HS-27A (cell line): ENCODE results near the gene TMPRSS4.
"Not testable (repeated sequence)": the region's sequence is repeated elsewhere in the genome, so short reads cannot be mapped to it uniquely, and the experiment has no call there.

Experiments
- DNase-seq: peaks from one replicate; pipeline ENCODE4 v3.0.0-alpha.2; 2012; ENCODE audit warnings: low read depth, missing footprints

TMPRSS4 gene

GRCh38 chr11:118056806-118057205, 20.1 kb upstream of the TMPRSS4 start:
- DNase-seq = no peak

GRCh38 chr11:118057251-118058145, 19.4 kb upstream of the TMPRSS4 start:
- no peak for DNase-seq

GRCh38 chr11:118058311-118059245, 18.3 kb upstream of the TMPRSS4 start:
- DNase-seq = no peak

DNA sequence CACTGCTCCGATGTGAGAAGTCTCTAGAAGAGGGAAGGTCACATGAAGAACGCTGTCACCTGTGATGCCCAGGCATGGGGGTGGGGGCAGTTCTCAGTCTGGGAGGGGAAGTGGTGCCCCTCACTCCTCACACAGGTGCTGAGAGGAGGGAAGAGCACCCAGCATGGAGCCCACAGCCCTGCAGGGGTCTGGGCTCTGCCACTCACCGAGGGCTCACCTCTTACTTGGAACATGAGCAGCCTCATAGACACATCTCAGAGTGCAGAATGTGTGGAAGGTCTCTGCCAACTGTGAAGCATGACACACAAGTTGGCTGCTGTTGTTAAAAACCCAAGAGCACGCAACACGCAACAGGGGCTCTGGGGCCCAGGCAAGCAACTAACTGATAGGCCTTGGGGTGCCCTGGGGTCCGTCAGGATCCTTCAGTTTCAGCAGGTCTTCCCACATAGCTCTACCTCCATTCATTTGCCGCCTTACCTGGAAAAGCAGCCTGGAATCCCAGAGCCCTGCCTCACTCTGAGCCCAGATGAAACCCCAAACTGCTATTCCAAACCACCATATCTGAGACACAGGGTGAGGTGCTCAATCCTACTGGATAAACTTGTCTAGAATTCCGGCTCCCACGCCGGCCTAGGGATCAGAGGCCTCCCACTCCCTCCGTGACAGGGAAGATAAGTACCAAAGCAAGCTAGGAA, 17.5 kb upstream of the TMPRSS4 start:
- DNase-seq = no peak

- no peak for DNase-seq
These were observed 16.7 kb upstream of the TMPRSS4 start for GRCh38 chr11:118060081-118060661.

GRCh38 chr11:118060869-118061268, 16.0 kb upstream of the TMPRSS4 start:
- no peak for DNase-seq

GRCh38 chr11:118061586-118062125, 15.2 kb upstream of the TMPRSS4 start:
- DNase-seq = no peak

GRCh38 chr11:118062181-118062580, 14.7 kb upstream of the TMPRSS4 start:
- DNase-seq = not testable (repeated sequence)

GRCh38 chr11:118062631-118063030, 14.2 kb upstream of the TMPRSS4 start:
- not testable (repeated sequence) for DNase-seq

GRCh38 chr11:118064956-118065355, 11.9 kb upstream of the TMPRSS4 start:
- DNase-seq = no peak

DNA sequence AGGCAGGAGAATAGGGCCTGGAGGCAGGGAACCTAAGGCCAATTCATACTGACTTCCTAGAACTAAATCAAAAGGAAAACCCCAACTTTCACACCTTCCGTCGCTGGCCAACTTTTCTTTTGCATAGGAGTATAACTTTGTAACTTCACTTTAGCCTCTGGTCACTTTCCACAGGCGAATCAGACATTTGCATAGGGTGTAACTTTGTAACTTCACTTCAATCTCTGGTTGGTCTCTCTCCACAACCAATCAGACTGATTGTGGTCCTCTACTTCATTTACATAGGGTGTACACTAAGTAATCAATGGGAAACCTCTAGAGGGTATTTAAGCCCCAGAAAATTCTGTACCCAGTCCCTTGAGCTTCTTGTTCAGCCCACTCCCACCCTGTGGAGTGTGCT, 11.5 kb upstream of the TMPRSS4 start:
- no peak for DNase-seq

- DNase-seq = no peak
These were observed 9.9 kb upstream of the TMPRSS4 start for GRCh38 chr11:118067006-118067405.

DNA sequence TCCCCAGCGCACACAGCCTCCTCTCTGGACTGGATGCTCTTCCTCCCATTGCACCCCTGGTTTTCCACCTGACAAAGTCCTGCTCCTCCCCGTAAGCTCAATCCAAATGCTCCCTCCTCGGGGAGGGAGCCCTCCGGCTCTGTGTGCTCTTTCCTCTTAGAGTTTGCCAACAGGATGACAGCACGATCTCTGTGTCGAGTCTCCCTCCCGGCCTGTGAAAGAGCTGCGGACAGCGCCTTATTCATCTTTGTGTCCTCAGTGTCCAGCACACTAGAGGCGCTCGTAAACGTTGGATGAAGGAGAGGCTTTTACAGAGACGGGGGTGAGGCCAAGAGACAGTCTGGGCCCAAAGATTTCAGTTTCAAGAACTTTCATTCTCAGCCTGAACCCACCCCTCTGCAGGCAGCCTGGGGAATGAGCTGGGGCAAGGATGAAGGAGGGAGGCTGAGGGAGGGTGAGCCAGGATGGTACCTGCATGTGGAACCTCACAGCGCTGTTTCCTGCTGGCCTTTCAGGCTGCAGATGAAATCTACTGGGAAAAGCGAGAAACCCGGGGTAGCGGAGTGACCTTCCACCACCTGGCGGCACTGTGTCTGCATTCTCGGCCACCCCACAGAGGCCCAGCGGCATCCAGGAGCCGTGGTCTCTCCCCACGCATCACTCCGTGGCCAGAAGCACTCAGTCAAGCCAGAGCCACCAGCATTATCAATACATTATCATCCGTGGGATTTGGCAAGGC, 8.5 kb upstream of the TMPRSS4 start:
- no peak for DNase-seq

- DNase-seq = no peak
These were observed 7.8 kb upstream of the TMPRSS4 start for GRCh38 chr11:118068945-118069612.

DNA sequence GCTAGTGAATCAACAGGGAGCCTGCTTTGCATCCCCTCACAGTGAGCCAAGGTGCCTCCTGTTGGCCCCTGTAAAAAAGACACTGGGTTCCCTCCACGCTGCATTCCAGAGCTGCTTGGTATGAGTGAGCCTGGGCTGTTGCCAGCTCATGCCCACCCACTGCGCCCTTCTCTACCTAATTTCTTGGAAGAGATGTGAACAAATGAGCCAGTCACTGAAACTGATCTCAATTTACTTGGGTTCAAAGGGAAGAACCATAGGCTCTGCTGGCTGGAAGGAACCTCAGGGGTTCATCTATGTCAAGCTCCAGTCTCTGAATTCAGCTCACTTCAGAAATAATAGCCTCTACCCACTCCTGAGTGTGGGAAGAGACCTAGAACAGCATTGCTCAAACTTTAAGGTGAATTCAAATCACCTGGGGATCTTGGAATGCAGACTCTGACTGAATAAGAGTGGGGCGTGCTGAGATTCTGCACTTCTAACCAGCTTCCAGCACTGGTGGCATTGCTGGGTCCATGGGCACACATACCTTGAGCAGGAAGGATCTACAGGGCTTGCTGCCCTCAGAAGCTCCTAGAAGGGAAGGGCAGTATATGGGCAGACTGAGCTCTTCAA, 5.4 kb upstream of the TMPRSS4 start:
- no peak for DNase-seq

- no peak for DNase-seq
These were observed 3.3 kb upstream of the TMPRSS4 start for GRCh38 chr11:118073554-118073953.

DNA sequence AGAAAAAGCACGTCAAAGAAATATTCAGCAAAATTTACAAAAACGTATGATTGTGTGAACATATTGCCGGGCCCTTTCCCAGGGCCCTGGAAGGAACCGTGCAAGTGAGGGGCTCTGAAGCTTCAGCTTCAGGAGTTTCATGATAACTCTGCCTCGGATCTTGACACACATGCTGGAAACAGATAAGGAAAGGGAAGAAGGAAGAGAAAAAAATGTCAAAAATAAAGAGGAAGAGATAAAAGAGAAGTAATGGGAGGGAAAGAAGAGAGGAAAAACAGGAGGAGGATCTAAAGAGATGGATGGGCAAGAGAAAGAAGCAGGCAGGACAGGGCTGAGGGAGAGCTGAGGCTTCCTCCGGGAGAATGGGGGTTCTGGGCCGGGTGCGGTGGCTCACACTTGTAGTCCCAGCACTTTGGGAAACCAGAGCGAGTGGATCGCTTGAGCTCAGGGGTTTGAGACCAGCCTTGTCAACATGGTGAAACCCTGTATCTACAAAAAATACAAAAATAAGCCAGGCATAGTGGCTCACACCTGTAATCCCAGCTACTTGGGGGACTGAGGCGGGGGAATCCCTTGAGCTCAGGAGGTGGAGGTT, 2.7 kb upstream of the TMPRSS4 start:
- DNase-seq = no peak

DNA sequence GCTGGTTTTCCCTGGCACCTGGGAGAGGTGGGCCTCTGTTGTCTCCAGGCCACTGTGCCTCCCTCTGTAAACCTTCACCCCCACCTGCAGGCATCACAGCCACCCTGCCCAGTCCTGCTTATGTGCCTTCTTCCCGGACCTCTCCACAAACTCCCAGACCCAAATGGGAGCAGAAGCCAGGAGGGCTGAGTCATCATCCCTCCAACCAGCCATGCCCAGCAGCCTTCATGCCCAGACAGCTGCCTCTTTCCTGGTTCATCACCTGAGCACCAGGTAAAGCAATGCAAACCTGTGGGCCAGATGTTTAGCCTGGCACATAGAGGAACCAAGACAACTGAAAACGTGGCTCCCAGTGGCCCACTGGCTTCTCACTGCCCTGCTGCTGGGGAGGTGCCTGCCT, 2.1 kb upstream of the TMPRSS4 start:
- no peak for DNase-seq

DNA sequence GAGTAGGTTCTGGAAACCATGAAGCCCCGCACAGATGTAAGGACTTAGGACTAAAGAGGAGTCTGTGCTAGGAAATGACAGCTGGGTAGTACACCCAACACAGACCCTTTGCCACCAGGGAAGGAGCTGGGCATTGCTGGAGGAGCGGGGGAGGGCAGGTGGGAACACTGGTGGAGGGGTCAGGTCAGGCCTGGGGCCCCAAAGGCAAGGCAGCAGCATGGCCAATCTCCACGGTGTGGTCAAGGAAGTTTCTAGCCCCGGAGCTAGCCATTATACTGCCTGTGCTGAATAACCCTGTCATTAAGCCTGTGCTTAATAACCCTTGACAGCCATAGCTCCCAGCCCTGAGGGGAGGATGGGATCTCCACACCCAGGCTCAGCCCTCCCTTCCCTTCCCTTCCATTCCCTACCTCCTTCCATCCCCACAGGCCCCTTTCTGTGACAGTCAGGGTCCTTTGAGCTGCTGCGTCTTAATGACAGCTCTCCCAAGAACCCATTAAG, 2.1 kb downstream of the TMPRSS4 start:
- no peak for DNase-seq
